Measurements from ENCODE around the gene GRK4.
A peak's percentile ranks its signal among the peaks of the same experiment; 100 is the strongest.
"Not testable (repeated sequence)": the region's sequence is repeated elsewhere in the genome, so short reads cannot be mapped to it uniquely, and the experiment has no call there.

The GRK4 gene

DNA sequence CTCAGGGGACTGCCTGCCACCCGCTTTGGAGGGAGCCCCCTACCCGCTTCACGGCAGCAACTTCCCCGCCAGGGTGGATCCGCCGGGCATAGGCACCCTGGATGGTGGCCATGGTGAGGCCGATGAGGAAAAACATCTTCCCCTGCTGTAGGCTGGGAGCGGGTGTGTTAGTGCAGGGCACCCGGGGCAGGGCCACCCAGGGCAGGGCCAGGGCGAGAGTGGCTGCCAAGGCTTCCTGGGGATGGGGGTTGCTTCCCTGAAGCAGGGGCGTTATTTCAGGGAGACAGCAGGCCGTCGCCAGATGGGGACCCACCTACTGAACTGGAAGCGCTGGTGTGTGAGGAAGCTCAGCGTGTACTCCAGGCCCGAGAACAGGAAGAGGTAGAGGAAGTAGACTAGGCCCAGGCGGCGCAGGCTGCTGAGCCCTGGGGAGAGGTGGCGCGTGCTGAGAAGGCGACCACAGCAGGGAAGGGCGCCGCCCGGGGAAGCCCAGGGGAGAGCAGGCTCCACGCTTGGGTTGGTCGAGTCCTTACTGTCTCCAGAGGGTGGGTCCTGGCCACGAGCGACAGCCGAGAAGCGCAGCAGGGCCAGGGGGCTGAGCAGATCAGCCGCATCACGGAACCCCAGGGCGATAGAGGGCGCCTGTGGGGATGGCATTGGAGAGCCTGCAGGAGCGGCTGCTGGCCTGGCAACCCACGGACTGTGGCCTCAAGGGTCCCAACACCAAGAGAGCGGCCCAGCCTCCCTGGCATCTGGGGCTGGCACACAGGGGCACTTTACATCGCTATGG is 31.7 kb upstream of the GRK4 start:
- DNase-seq, result no peak

- DNase-seq, result no peak
Measured at GRCh38 chr4:2932321-2932950, 30.9 kb upstream of the GRK4 start.

GRCh38 chr4:2932951-2933565 is 30.3 kb upstream of the GRK4 start:
- no peak for DNase-seq

DNA sequence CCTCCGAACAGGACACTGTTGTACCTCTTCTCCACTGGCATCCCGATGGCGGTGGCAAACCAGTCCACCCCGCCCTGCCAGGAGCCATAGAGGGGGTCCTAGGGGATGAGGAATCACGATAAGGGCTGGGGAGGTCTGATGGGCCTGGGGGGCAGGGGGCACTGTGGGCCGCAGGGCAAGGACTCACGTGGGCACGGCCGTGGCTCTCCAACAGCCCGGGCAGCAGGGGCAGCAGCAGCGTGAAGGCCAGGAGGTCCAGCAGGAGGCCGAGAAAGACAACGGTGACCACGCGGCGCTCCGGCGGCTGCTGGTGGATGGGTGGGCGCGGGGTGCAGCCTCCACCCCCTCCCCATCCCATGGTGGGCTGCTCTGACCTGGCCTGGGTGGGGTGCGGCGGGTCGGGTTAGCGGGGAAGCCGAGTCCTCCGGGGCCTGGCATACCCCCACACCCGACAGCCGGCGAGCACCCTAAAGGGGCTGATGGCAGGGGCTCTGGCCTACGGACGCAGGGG is 29.8 kb upstream of the GRK4 start:
- DNase-seq, result no peak

GRCh38 chr4:2934077-2934812 is 29.1 kb upstream of the GRK4 start:
- peak in 1 of 2 experiments; percentile 30 for DNase-seq

DNA sequence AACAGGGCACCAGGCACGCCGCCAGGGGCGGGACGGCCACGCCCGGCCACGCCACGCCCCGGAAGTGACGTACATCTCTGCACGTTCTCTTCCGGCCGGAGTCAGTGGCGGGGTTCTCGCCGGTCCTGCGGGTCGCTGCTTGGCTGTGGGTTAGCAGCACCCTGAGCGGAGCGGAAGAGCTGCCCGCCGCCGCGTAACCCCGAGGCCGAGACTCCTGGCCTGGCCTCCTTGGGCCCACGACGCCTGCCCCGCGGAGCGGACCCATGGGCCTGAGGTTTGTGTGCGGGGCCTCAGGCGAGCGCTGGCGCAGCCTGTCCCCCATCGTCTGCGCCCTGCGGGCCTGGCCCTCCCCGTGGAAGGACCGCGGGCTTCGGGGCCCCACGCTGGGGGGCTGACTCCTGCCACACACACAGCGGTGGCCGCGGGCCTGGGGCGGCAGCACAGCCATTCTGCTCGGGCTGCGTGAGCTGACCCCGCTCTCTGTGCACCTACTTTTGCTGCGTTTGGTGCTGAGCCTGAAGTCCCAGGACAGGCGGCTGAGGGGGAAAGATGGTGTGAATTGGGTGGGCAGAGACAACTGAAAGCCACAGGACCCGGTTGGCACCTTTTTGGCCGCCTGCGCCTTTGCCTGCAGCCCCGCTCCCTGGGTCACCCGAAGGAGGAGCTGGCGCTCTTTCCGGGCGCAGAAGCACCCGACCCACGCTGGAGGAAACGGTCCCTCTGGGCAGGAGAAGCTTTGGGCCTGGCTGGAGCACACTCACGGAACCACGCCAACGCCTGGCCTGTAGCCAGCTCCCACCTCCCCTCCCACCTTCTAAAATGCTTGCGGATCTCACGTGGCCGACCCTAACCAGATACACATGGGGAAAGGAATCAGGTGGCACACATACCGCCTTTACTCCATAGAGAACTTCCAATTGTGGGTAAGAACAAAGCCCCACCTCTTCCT is 28.3 kb upstream of the GRK4 start:
- peak; percentile 43 to 81 for DNase-seq

GRCh38 chr4:2935762-2936743 is 27.3 kb upstream of the GRK4 start:
- DNase-seq, result peak; percentile 65 to 77

DNA sequence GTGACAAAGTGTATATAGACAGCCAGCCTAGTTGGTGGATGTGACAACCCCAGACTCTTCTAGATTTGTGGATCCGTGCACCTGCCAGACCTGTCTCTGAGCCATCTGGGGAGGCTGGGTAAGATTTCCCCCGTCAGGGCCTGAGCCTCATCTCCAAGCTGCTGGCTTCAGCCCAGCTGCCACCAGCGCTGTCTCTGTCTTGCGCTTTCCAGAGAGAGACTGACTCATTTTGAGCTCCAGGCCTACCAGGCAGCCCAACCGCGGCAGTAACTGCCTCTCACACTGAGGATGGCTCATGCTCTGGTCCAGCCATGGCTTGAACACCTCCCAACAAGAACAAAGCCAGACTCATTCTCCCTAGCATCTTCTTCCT is 26.6 kb upstream of the GRK4 start:
- no peak for DNase-seq

- DNase-seq, result peak in 1 of 2 experiments; percentile 43
Measured at GRCh38 chr4:2937146-2937857, 26.1 kb upstream of the GRK4 start.

DNA sequence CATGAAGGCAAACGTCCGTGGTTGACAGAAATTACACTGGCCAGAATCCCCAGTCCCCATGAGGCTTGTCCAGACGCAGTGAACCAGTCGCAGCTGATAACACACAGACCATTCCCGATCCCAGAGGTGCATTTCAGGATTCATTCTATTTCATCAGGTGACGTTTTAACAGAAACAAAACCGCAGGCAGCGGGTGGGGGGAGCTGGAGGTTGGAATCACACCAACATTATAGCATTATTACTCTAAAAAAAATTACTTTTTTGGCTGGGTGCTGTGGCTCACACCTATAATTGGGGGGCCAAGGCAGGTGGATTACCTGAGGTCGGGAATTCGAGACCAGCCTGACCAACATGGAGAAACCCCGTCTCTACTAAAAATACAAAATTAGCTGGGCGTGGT is 25.4 kb upstream of the GRK4 start:
- no peak for DNase-seq

DNA sequence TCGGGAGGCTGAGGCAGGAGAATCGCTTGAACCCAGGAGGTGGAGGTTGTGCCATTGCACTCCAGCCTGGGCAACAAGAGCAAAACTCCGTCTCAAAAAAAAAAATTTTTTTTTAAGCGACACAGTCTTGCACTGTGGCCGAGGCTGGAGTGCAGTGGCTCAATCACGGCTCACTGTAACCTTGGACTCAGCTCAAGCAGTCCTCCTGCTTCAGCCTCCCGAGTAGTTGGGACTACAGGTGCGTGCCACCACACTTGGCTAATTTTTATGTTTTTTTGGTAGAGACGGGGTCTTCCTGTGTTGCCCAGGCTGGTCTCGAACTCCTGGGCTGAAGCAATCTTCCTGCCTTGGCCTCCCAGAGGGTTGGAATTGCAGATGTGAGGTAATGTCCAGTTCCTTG is 25.0 kb upstream of the GRK4 start:
- not testable (repeated sequence) for DNase-seq

GRCh38 chr4:2938906-2939305 is 24.5 kb upstream of the GRK4 start:
- no peak for DNase-seq

DNA sequence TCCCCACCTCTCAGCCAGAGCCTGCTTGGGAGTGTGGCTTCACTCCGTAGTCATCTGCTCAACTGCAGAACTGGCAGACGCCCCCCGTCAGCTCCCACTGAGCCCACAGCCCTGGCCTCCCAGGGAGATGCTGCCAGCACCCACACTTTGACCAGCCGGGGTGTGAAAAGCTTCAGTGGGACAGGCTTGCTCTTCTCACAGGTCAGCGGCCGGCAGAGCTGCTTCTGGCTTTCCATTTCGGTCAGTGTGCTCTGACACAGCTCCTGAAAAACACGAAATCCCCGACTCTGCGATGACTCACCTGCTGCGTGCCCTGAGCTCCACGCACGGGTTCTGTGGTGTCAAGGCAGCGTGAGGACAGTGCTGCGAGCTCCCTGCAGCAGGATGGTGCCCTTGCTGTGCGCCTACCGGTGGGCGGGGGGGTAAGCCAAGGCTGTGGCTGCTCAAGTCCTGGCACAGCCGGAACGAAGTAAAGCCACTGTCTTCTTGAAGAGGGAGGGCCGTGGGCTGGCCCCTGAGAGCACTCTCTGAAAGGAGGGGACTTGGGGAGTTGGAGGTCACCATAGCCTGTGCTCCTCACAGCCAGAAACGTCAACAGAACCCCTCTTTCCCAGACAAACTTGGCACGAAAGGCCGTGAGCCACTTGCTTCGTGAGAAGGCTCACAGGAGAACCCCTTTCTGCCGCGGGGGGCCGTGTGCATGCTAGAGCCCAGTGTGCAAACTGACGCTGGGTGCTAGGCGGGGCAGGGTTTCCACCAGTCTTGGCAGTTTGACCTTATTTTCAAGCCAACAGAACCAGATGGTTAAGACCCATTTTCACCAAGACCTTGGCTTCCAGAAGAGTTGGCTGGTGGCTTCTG is 23.8 kb upstream of the GRK4 start:
- DNase-seq, result no peak

DNA sequence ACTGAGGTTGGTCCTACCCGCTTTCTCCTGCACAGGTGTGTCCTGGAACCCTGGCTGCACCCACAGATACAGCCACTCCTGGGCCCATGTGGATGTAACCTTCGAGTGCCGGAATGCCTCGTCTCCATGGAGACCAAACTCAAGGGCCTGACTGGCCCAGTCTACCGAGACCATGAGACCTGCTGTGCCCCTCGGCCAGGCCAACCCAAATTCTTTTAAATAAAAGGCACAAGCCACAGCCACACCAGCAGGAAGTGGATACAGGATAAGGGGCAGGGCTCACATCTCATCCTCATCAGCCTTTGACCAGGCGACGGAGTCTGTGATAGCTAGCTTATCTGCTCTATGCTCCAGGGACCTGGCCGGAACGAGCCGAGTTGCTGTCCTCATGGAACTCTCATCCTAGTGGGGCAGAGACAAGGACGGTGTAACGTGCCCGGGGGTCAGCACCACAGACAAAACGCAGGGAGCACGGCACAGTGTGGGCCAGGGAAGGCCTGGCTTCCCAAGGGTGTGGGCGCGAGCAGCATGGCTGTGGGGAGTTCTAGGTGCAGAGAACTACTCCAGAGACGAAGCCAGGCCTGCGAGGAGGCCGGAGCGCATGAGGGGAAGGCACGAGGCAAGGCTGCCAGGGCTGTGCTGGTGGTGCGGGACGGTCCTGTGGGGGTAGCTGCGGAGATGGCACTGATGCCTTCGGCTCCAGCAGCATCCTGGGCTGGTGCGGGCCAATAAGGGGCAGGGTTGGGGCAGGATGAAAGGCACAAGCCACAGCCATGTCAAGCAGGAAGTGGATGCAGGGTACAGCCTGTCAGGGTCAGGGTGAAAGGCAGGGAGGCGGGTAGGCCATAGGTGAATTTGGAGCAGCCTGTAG is 22.9 kb upstream of the GRK4 start:
- no peak for DNase-seq

DNA sequence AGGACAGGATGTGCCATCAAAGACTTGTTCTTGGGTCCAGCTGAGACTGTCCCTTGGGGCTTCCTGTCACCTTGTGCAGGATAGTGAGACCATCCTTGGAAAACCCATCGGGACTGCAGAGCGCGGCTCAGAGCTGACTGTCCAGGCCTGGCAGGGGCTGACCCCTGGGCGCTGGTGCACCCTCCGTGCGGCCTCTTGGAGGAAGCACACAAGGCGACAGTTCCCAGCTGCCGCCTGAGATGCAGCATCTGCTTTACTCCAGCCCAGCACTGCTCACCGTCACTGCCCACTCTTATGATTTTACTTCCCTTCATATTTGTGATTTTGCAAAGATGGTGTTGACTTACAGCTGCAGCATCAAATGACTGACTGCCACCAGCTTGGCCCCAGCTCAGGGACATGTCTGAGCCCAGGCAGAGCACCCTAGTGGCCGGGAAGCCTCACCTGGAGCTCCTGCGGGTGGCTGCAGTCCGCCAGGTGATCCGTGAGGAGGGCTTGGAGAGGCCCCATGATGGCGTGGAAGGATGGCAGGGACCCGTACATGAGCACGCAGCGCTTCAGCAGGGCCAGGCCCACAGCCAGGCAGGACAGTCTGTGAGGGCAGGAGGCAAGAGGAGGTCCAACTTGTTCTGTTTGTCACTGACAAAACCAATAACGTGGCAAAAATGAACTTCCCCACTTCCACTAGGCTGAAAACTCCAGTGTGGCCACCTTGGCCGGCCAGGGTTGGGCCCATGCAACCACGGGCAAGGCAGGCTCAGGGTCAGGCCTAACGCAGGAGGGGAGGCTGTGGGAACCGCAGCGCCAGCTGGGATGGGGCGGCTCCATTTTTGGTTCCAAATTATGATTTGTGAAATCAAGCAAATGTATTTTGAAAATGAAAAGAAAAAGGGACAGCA is 22.0 kb upstream of the GRK4 start:
- no peak for DNase-seq

DNA sequence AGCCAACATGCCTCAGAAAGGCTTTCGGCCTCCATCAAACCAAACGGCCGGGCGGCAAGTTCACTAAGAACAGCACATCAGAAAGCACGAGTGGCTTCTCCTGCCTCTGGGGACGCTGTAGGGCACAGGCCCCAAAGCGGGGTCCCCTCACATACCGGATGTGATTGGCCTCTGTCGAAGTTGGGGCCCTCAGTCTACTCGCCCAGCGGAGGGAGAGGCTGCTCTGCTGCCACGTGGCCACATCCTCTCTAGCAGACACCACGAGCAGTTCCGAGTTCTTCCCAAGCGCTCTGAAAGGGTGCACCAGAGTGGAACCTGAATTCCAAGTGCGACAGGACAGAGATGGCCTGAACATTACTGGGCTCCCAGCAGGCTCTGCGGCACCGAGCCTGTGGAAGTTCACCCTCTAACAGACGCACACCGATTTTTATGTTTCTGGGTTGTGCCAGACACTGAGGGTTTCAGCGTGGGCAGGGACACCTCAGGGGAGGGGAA is 21.3 kb upstream of the GRK4 start:
- no peak for DNase-seq
